Esophagus muscularis mucosa (tissue), 4 donors: ENCODE measurements around the gene CHAT.

Experiments used
- EP300 ChIP-seq: sonication (generic); formaldehyde crosslinking; IDR thresholded peaks from one replicate; pipeline ENCODE4 v1.6.1; 2017; ENCODE audit warnings: antibody characterized with exemption
- POLR2AphosphoS5 ChIP-seq, 2 donors: sonication (generic); formaldehyde crosslinking; IDR thresholded peaks; one replicate each; pipeline ENCODE4 v1.6.1; 2017; ENCODE audit warnings: antibody characterized with exemption in 2 of 2
- TF ChIP-seq, protein P1 (sequence below), 3 experiments: fragments of 200-600 bp in 2 of 3; fragments of 450-650 bp in 1 of 3; sonication (generic) in 2 of 3; IDR thresholded peaks; one replicate each; pipeline ENCODE4 v1.5.1; 2017 to 2019; ENCODE audit warnings: antibody characterized with exemption in 3 of 3, mild to moderate bottlenecking in 2 of 3, moderate library complexity in 1 of 3

DNA sequence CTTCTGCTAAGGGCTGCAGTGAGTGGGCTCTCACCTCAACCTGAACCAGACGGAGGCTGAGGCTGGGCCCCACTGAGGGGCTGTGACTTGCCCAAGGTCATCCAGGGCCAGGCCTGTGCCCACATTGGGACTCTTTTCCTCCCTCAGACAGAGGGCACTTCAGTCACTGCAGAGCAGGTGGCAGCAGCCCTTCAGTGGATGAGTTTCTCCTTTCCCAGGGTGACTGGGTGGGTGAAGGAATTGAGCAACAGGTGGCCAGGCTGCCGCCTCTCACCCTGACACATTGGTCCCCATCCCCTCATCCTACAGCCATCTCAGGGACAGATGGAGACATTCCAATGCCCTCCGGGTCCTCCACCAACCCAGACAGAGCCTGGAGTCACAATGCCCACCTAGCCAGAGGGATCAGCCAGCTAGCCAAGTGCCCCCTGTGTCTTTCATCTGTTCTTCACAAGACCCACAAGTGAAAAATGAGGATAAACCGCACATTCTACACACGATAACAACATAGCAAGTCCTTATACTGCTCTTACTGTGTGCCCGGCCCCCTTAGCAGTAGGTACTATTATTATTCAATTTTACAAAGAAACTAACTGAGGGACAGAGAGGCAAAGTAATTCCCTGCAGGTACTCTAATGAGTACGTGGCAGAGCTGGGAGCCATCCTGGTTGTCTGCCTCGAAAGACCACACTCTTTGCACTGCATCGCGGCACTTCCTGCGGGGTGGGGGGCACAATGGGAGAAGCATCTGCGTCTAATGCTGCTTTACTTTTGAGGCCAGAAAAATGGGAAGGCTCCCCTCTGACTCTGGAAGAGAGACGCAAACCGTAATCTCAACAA lies 5.5 kb upstream of the CHAT start:
- TF ChIP-seq, protein P1, sequence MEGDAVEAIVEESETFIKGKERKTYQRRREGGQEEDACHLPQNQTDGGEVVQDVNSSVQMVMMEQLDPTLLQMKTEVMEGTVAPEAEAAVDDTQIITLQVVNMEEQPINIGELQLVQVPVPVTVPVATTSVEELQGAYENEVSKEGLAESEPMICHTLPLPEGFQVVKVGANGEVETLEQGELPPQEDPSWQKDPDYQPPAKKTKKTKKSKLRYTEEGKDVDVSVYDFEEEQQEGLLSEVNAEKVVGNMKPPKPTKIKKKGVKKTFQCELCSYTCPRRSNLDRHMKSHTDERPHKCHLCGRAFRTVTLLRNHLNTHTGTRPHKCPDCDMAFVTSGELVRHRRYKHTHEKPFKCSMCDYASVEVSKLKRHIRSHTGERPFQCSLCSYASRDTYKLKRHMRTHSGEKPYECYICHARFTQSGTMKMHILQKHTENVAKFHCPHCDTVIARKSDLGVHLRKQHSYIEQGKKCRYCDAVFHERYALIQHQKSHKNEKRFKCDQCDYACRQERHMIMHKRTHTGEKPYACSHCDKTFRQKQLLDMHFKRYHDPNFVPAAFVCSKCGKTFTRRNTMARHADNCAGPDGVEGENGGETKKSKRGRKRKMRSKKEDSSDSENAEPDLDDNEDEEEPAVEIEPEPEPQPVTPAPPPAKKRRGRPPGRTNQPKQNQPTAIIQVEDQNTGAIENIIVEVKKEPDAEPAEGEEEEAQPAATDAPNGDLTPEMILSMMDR (IDR thresholded peaks at IDR 0.05), result no peak
- no peak for TF ChIP-seq POLR2AphosphoS5 (IDR thresholded peaks at IDR 0.05)
- TF ChIP-seq EP300, result no peak
